WTC11 (cell line): ENCODE results near the gene TNRC18. TPM values are rescaled to one million over a fixed set of nuclear protein-coding genes. Genes with fewer than 3 reads are reported as not detected.

Experiments
- ATAC-seq: fragments of 200-7000 bp; cut with Tn5 transposase; 2 replicates; pipeline ENCODE4 v1.10.0; 2021; ENCODE audit warnings: mild to moderate bottlenecking, moderate library complexity
- CTCF ChIA-PET: fragments of 300-600 bp; sonication (Branson Sonifier 250); formaldehyde crosslinking; loops from one replicate; lab custom pipeline; 2021; ENCODE audit warnings: antibody characterized with exemption; lab: Charles Lee
- POLR2A ChIA-PET: fragments of 350-600 bp; sonication (Branson Sonifier 250); formaldehyde crosslinking; loops from one replicate; lab custom pipeline; 2021; ENCODE audit warnings: antibody characterized with exemption; lab: Charles Lee
- DNase-seq: peaks from one replicate; pipeline ENCODE4 v3.0.0; 2021; ENCODE audit warnings: low spot score
- H3K27ac Mint-ChIP-seq: 2 replicates; pipeline ENCODE4 v1.8.0; 2021; ENCODE audit warnings: mixed read lengths
- H3K27me3 Mint-ChIP-seq: 2 replicates; pipeline ENCODE4 v1.8.0; 2021; ENCODE audit warnings: low read depth, mild to moderate bottlenecking, moderate library complexity, mixed read lengths
- H3K36me3 Mint-ChIP-seq: 2 replicates; pipeline ENCODE4 v1.8.0; 2021; ENCODE audit warnings: mixed read lengths
- H3K4me1 Mint-ChIP-seq: 2 replicates; pipeline ENCODE4 v1.8.0; 2022; ENCODE audit warnings: mixed read lengths
- H3K4me3 Mint-ChIP-seq: 2 replicates; pipeline ENCODE4 v1.8.0; 2021; ENCODE audit warnings: mild to moderate bottlenecking, moderate library complexity, mixed read lengths
- H3K9me3 Mint-ChIP-seq: 2 replicates; pipeline ENCODE4 v1.8.0; 2021; ENCODE audit warnings: mixed read lengths
- AFF4 ChIP-seq: sonication (generic); formaldehyde crosslinking; IDR thresholded peaks from 2 replicates; pipeline ENCODE4 v1.8.1; 2023; ENCODE audit warnings: mild to moderate bottlenecking, missing genetic modification reagents, borderline replicate concordance
- E2F5 ChIP-seq: sonication (generic); formaldehyde crosslinking; IDR thresholded peaks from 2 replicates; pipeline ENCODE4 v1.8.1; 2022; ENCODE audit warnings: mild to moderate bottlenecking, moderate library complexity, missing genetic modification reagents
- FOXK1 ChIP-seq: sonication (generic); formaldehyde crosslinking; IDR thresholded peaks from 2 replicates; pipeline ENCODE4 v1.8.0; 2022; ENCODE audit warnings: mild to moderate bottlenecking, moderate library complexity, missing genetic modification reagents
- GRHL2 ChIP-seq: fragments of 250-450 bp; sonication (Bioruptor Pico); IDR thresholded peaks from 2 replicates; pipeline ENCODE4 v1.8.0; 2022; ENCODE audit warnings: mild to moderate bottlenecking, moderate library complexity; ENCODE audit not compliant: insufficient replicate concordance, severe bottlenecking
- IRF1 ChIP-seq: sonication (generic); formaldehyde crosslinking; IDR thresholded peaks from 2 replicates; pipeline ENCODE4 v1.8.0; 2023; ENCODE audit warnings: missing genetic modification reagents
- IRF2 ChIP-seq: sonication (generic); formaldehyde crosslinking; IDR thresholded peaks from 2 replicates; pipeline ENCODE4 v1.8.0; 2022; ENCODE audit warnings: low read depth, missing genetic modification reagents, borderline replicate concordance
- NFYB ChIP-seq: sonication (generic); formaldehyde crosslinking; conservative IDR thresholded peaks from 2 replicates; pipeline ENCODE4 v1.8.0; 2022; ENCODE audit warnings: low read depth, missing genetic modification reagents
- OVOL2 ChIP-seq: fragments of 250-450 bp; sonication (Bioruptor Pico); IDR thresholded peaks from 2 replicates; pipeline ENCODE4 v1.9.0; 2021; ENCODE audit warnings: mild to moderate bottlenecking, borderline replicate concordance
- SP1 ChIP-seq: sonication (generic); formaldehyde crosslinking; conservative IDR thresholded peaks from 2 replicates; pipeline ENCODE4 v1.8.1; 2022; ENCODE audit warnings: missing genetic modification reagents
- STAT6 ChIP-seq: sonication (generic); formaldehyde crosslinking; conservative IDR thresholded peaks from 2 replicates; pipeline ENCODE4 v1.8.1; 2023; ENCODE audit warnings: mild to moderate bottlenecking, low read depth, missing genetic modification reagents, moderate library complexity
- TEAD4 ChIP-seq: sonication (generic); formaldehyde crosslinking; IDR thresholded peaks from 2 replicates; pipeline ENCODE4 v1.8.0; 2022; ENCODE audit warnings: mild to moderate bottlenecking, missing genetic modification reagents
- total RNA-seq: library from RNA; stranded (reverse); gene quantifications from 3 replicates; pipeline ENCODE4 v1.2.3, GENCODE V29; 2021

TNRC18 gene
- total RNA-seq, 1 experiment from 2014 or later: 55.0 TPM

GRCh38 chr7:5423976-5424748 lies 528 bp upstream of the TNRC18 start:
- Mint-ChIP-seq H3K27ac (peak overlapping the region; percentile 97), H3K4me3 (peak overlapping the region; percentile 88), H3K36me3 (no peaks in the 10 kb centered on the region), H3K27me3 (peaks cover 67% of the 10 kb centered on the region)
- POLR2A ChIA-PET: interaction anchor here (0.7 to 3.5 kb wide), 4 partner anchors 16 to 58 kb away, joined by 3 to 20 read pairs (median 4); no protein-coding TSS in a partner anchor
- DNase-seq (peak; percentile 94), ATAC-seq (peak; percentile 22)
- TF ChIP-seq SP1 (CRISPR knock-in tag) (no peak), AFF4 (CRISPR knock-in tag) (no peak), E2F5 (no peak), FOXK1 (CRISPR knock-in tag) (peak; percentile 87), IRF1 (CRISPR knock-in tag) (no peak), OVOL2 (CRISPR knock-in tag) (no peak), GRHL2 (CRISPR knock-in tag) (no peak), NFYB (peak; percentile 56), STAT6 (CRISPR knock-in tag) (no peak)
- TF ChIP-seq, all 79 proteins: peak for 2
- H3K4me1 Mint-ChIP-seq: peaks cover 10% of the 10 kb centered on the region
- H3K9me3 Mint-ChIP-seq: no peaks in the 10 kb centered on the region
- CTCF ChIA-PET: interaction anchor here (1.0 to 2.2 kb wide), 7 partner anchors 27 to 184 kb away, joined by 3 to 13 read pairs (median 5); no protein-coding TSS in a partner anchor

GRCh38 chr7:5422396-5423305 lies 983 bp downstream of the TNRC18 start:
- CTCF ChIA-PET: interaction anchor here (0.5 to 2.2 kb wide), 13 partner anchors 12 to 726 kb away, joined by 3 to 8 read pairs (median 4); no protein-coding TSS in a partner anchor
- TF ChIP-seq IRF2 (no peak), TEAD4 (CRISPR knock-in tag) (no peak)
- TF ChIP-seq, all 79 proteins: peak for 0
- DNase-seq (no peak), ATAC-seq (no peak)
- Mint-ChIP-seq H3K36me3 (no peaks in the 10 kb centered on the region), H3K9me3 (no peaks in the 10 kb centered on the region), H3K27me3 (peaks cover 69% of the 10 kb centered on the region), H3K4me3 (peak overlapping the region; percentile 75), H3K27ac (peak overlapping the region; percentile 63; the same call in 1 of the 2 replicates), H3K4me1 (peaks cover 19% of the 10 kb centered on the region)
- POLR2A ChIA-PET: interaction anchor here (0.6 to 3.5 kb wide), 7 partner anchors 15 to 126 kb away, joined by 3 to 20 read pairs (median 3); no protein-coding TSS in a partner anchor
